ENCODE data around the gene ARMC12. TPM values are rescaled to one million over a fixed set of nuclear protein-coding genes. Genes with fewer than 3 reads are reported as not detected.

ARMC12 gene
- total RNA-seq, 1 experiment from 2014 or later: 1.0 TPM

GRCh38 chr6:35774116-35774794, 37.4 kb downstream of the ARMC12 start:
- TF ChIP-seq NR1H2 (CRISPR knock-in tag; IDR thresholded peaks at IDR 0.05): no peak
- peaks cover 13% of the 10 kb centered on the region for H3K27me3 Mint-ChIP-seq (ENCODE audit: low read depth)
- H3K36me3 Mint-ChIP-seq: no peaks in the 10 kb centered on the region
- ChIA-PET POLR2A (no interaction called here), CTCF (interaction anchor here (1.6 kb wide), 1 partner anchor 10 kb away, joined by 4 read pairs; no protein-coding TSS in a partner anchor)
- H3K4me3 Mint-ChIP-seq: no peak overlapping the region
- ATAC-seq: no peak
- DNase-seq (ENCODE audit: low spot score): no peak
- H3K9me3 Mint-ChIP-seq: no peaks in the 10 kb centered on the region
- no peak overlapping the region for H3K27ac Mint-ChIP-seq
- H3K4me1 Mint-ChIP-seq: peaks cover 21% of the 10 kb centered on the region

- POLR2A ChIA-PET: no interaction called here
- no peak overlapping the region for H3K27ac Mint-ChIP-seq
- H3K9me3 Mint-ChIP-seq: no peaks in the 10 kb centered on the region
- H3K4me1 Mint-ChIP-seq: peaks cover 21% of the 10 kb centered on the region
- peaks cover 13% of the 10 kb centered on the region for H3K27me3 Mint-ChIP-seq (ENCODE audit: low read depth)
- DNase-seq (ENCODE audit: low spot score) (no peak), ATAC-seq (no peak)
- CTCF ChIA-PET: interaction anchor here (1.0 to 1.6 kb wide), 2 partner anchors 11 to 470 kb away, joined by 3 to 4 read pairs; no protein-coding TSS in a partner anchor
- TF ChIP-seq NR3C1 (CRISPR knock-in tag; conservative IDR thresholded peaks at IDR 0.05; ENCODE audit: low read depth): no peak
- TF ChIP-seq USF1 (CRISPR knock-in tag; IDR thresholded peaks at IDR 0.05): no peak
- TF ChIP-seq TEAD4 (CRISPR knock-in tag; IDR thresholded peaks at IDR 0.05): no peak
- TF ChIP-seq ZNF512 (CRISPR knock-in tag; IDR thresholded peaks at IDR 0.05; ENCODE audit: borderline replicate concordance): no peak
- TF ChIP-seq HMGA2 (CRISPR knock-in tag; IDR thresholded peaks at IDR 0.05): no peak
- H3K4me3 Mint-ChIP-seq: no peak overlapping the region
- H3K36me3 Mint-ChIP-seq: no peaks in the 10 kb centered on the region
These were observed 38.2 kb downstream of the ARMC12 start for GRCh38 chr6:35775031-35775430.

- peak within 1 kb of the TSS; percentile 77 for H3K4me3 Mint-ChIP-seq
- ChIA-PET CTCF (no interaction called here), POLR2A (no interaction called here)
- H3K27me3 Mint-ChIP-seq (ENCODE audit: low read depth): peaks cover 13% of the 10 kb centered on the region
- peaks cover 14% of the 10 kb centered on the region for H3K4me1 Mint-ChIP-seq
- no peaks in the 10 kb centered on the region for H3K9me3 Mint-ChIP-seq
- no peak within 1 kb of the TSS for H3K27ac Mint-ChIP-seq
- peak; percentile 63 for DNase-seq (ENCODE audit: low spot score)
- ATAC-seq: peak; percentile 81
- H3K36me3 Mint-ChIP-seq: no peaks in the 10 kb centered on the region
- TF ChIP-seq E2F1 (CRISPR knock-in tag; IDR thresholded peaks at IDR 0.05) (0 out of 2 replicates have a peak, but pooled peaks have one; percentile 26), ZNF232 (CRISPR knock-in tag; IDR thresholded peaks at IDR 0.05) (0 out of 2 replicates have a peak, but pooled peaks have one; percentile 21), NFE2L1 (CRISPR knock-in tag; IDR thresholded peaks at IDR 0.05) (0 out of 2 replicates have a peak, but pooled peaks have one; percentile 69), IRF1 (CRISPR knock-in tag; IDR thresholded peaks at IDR 0.05) (0 out of 2 replicates have a peak, but pooled peaks have one; percentile 56), FOXP1 (CRISPR knock-in tag; IDR thresholded peaks at IDR 0.05; ENCODE audit: borderline replicate concordance) (peak; percentile 82; the same call in 1 of the 2 replicates), GABPB1 (CRISPR knock-in tag; IDR thresholded peaks at IDR 0.05) (no peak), FOXP4 (CRISPR knock-in tag; IDR thresholded peaks at IDR 0.05) (0 out of 2 replicates have a peak, but pooled peaks have one; percentile 22), KAT7 (CRISPR knock-in tag; IDR thresholded peaks at IDR 0.05; ENCODE audit: borderline replicate concordance) (peak; percentile 53; the same call in 1 of the 2 replicates), MAX (CRISPR knock-in tag; IDR thresholded peaks at IDR 0.05) (peak; percentile 91), ZNF423 (CRISPR knock-in tag; IDR thresholded peaks at IDR 0.05) (peak; percentile 57; the same call in 1 of the 2 replicates), PREB (CRISPR knock-in tag; IDR thresholded peaks at IDR 0.05; ENCODE audit: borderline replicate concordance) (no peak), USF2 (CRISPR knock-in tag; IDR thresholded peaks at IDR 0.05) (peak; percentile 94), ETV6 (CRISPR knock-in tag; IDR thresholded peaks at IDR 0.05) (peak; percentile 78)
These were observed 39.8 kb downstream of the ARMC12 start, which contains the start of gene CLPSL2 for GRCh38 chr6:35776364-35777215. Gene CLPSL2, plus strand, starts transcription at chr6:35776598. Its CDS starts 21 bp downstream, at chr6:35776619.
